HG03159 (cell line): ENCODE data around the gene CCDC12.

Experiments
- ATAC-seq: cut with Tn5 transposase; IDR thresholded peaks from one replicate; pipeline ENCODE4 v1.9.1; 2021; ENCODE audit warnings: mild to moderate bottlenecking, moderate library complexity; ENCODE audit not compliant: unreplicated experiment

CCDC12 gene

DNA sequence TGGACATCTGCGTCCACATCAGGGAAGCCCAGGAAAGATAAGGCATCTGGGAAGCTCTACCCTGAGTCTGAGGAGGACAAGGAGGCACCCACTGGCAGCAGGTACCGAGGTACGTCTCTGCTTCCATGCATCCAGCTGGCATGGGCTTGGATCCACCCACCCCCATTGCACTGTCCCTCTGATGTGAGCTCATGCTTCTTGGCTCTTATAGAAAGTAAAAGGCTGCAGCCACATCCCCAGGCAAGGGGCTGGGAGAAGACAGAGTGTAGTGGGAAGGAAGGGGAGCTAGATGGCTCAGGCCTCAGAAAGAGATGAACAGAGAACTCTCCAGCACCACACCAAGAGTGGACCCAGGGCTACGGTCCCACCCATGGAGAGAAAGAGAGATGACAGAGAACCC lies 80.8 kb downstream of the CCDC12 start:
- ATAC-seq, result no peak

DNA sequence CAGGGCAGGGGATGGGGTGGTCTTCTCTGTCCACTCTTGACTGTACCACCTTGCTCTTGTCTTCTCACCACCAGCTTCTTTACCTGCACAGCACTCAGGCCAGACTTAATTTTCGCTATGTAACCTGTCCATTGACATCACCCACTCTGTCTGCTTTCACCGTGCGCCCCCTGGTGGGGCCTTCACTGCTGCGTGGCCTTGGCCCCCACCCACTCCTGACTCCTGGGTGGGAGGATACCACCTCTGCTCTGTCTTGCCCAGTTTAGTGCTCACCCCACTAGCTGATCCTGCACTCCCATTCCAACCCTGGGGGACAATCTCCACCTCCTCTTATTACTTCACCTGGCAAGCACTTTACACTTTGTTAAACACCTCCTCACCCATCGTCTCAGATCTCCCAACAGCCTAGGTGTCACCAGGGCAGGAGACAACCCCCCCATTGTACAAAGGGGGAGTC lies 81.3 kb downstream of the CCDC12 start:
- ATAC-seq, result no peak

DNA sequence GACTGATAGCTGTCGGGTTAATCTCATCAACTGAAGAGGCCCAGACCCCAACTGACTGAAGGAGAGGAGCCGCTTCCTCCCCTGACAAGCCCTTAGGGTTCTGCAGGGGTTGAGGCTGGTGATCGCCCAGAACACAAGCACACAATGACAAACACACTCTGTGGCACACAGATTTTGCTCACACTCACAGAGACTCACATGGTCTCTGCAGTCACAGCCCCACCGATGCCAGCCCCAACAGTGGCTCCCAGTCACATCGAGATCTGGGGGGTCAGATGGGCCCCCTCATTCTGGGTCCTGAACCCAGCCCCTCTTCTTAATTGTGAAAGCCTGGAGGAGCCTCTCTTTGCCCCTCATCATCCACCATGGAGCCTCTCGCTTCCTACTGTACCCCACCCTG lies 82.3 kb downstream of the CCDC12 start:
- no peak for ATAC-seq

DNA sequence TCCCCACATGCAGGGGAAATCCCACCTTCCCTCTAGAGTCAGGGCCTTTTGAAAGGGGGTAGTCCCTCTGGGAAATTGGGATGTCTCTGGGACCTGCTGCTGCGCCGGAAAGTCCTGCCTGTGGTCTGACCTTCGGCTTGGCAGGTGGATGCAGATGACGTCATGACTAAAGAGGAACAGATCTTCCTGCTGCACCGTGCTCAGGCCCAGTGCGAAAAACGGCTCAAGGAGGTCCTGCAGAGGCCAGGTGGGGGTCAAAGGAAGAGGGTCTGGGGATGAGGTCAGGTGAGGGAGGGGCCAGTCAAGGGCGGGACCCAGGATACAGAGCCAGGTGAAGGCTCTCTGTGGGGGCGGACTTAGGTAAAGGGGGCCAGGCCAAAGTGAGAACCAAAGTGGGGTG lies 82.8 kb downstream of the CCDC12 start:
- no peak for ATAC-seq

DNA sequence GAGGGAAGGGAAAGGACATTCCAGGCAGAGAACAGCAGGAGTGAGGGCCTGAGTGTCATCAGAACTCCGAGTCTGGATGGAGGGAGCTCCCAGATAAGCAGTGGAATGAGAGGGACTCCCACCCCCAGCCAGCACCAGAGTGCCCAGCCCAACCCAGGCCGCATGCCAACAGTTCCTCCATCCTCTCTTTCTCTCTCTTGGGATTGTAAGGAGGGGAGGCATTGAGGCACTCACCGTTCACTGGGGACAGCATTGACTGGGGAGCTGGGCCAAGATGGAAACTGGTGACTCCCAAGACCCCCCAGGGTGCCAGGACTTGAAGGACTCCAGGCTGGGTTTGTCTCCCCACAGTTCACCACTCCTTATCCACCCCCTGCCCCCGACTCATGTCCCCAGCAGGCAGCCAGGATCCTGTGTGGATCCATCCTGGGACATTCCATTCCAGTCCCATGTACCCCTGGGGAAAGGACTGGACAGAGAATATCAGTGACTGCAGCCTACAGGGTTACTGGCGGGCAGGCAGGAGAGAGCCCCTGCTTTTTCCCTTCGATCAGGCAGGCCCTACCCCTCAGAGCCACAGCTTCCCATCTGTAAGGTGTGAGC lies 83.3 kb downstream of the CCDC12 start:
- no peak for ATAC-seq

DNA sequence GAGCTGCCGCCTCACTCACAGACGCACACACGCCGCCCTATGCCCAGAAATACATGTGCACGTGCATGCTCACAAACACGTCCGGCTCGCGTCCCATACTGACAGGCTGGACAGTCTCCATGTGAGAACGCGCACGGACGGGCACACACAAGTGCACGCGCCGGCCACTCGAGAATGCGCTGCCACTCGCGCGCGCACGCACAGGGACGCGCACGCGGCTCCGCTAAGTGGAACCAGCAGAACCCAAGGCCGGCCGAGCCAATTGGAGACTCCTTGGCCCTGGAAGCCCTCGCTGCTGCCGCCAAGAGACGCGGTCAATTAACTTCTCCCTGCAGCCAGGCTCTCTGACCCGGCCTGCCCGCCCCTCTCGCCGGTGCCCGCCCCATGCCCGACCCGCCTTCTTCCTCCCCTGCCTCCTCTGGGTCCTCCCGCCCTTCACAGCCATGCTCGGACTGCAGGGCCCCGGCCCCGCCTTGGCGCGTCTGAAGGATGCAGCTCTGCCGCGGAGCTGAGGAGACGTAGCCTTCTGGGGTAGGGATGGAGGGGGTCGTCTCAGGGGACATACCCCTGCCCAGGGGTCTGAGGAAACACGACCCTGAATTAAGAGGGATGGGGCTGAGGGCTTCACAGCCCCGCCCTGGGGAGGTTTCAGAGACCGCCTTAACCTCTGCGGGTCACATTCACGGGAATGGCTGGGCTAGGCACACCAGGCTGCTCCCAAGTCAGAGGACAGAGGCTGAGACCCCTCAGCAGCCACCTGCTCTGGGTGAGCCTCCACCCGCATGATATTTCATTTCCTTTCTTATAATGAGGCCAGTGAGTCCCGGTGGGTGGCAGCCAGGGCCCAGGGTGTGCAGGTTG lies 84.0 kb downstream of the CCDC12 start:
- no peak for ATAC-seq

DNA sequence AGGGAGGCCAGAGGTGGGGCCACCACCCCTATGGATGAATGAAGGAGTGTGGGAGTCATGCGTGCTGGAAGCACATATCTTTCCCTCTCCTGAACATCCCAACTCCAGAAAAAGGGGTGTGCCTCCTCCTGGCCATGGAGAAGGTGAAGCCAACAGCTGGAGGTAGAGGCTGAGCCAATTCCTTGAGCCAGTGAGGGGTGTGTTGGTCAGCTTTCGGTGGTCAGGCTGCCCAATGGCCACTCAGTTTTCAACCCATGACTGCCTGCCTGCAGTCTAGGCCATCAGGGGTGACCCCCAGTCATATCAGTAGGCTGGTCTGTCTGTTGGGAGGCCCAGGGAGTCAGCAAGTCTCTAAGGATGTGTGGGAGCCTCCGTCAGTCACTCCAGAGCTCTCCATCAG lies 85.4 kb downstream of the CCDC12 start:
- ATAC-seq, result no peak

DNA sequence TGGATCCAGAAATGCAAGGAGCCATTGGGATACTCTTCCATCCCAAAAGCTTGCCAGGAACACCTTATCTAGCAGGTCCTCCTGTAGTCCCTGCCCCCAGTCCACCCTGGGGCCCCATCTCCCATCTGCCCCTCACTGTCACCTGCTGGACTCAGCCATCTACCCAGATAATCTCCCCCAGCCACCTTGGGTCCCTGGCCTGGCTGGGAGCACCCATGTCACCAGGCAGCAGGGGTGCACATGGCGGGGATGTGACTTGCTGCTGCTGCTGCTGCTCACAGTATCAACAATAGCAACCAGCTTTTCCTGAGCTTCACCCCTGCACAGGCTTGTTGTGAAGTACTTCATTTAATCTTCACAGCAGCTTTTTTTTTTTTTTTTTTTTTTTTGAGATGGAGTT lies 86.4 kb downstream of the CCDC12 start:
- no peak for ATAC-seq

DNA sequence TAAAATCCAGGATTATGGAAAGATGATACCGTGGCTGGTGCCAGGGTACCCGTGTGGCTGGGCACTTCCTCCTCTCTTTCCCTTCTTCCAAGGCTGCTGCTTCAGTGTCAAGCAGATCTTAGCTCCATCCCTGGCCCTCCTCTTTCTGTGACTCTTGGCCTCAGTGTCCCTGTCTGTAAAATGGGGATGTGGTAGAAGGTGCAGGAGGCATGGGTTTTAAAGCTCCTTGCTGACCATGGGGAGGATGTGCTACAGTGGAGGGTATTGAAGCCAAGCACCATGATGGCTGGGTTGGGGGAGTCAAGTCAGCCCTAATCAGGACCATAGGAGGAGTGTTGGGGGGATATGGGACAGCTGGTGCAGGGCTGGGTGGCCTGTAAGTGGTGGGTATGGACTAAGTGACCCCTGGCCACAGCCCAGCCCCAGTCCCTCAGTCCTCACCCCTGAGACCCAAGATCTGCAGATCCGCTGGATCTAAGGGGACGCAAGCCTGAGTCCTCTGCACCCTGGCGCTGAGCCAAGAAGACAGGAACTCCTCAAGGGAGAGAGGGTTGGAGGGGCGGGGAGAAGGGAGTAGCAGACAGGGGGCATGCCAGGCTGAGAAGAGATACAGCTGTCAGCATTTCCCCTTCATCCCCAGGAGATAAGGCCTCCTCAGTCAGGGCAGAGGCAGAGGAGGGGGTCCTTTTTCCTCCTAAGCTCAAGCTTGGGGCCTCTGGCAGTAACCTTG lies 87.0 kb downstream of the CCDC12 start:
- no peak for ATAC-seq

DNA sequence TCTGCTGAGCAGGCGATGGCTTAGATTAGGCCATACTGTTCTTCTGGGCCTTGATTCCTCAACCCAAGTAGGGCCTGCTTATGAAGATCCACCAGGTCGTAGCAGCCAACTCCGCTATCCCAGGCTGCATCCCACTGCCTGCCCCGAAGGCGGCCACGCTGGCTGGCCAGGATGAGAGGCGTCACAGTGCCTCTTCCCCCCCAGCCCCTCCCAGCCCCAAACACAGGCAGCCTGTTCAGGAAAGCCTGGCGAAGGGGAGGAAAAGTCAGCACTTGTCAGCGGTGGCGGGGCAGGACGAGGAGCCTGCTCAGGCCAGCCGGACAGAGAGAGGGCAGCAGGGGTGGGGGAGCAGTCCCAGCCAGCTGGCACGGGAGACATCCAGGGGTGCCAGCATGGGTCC lies 87.8 kb downstream of the CCDC12 start:
- no peak for ATAC-seq

DNA sequence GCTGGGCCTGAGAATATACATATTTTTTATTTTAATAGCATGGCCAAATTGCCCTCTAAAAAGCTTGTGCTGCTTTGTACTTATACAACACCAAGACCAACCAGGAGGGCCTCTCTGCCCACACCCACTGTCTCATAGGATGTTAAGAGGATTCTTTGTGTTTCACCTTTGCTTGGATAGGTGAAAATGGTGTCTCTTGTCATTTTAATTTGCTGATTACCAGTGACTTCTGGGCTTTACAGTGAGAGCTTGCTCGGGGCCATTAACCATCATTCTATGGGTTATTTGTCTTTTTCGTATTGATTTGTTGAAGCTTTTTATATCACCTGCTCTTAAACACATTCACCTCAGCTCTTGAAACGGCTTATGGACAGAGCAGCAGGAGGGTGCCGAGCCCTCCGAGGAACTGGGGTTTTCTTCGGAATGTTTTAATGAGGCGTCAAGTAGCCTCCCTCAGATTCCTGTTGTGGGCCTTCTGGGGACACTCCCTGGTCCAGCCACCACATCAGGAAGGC lies 88.5 kb downstream of the CCDC12 start:
- ATAC-seq, result no peak

DNA sequence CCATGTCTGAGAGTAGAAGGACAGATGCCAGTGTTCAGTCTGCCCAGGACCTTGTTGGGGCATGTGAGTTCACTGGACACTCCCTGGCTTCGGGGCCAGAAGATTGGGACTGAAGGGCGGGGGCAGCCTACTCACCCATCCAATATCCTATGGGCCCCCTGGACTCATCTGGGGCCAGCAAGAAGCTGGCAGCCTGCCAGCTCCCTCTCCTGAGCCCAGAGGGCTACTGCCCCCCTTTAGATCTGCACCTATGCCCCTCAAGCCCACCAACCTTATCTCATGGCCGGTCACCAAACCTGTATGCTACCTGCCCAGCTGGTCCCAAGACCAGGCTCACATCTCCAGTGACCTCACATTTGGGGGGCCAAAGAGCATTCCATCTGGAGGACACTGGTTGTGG lies 90.9 kb downstream of the CCDC12 start:
- no peak for ATAC-seq

DNA sequence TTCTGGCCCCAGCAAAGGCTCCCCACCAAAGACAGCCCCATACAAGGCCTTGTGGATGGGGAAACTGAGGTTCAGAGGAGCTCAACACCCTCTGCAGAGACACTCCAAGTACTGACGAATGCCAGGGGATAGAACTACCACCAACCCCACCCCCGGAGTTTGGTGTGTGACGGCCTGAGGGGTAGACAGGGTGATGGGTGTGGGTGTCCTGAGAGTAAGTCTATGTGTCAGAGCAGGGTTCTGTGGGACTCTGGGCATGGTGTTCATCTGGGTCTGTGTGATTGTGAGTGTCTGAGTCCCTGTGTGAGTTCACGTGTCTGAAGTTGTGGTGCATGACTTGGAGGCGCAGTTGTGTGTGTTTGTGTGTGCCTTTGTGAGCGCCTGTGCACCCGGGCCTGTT lies 91.6 kb downstream of the CCDC12 start:
- ATAC-seq, result no peak

DNA sequence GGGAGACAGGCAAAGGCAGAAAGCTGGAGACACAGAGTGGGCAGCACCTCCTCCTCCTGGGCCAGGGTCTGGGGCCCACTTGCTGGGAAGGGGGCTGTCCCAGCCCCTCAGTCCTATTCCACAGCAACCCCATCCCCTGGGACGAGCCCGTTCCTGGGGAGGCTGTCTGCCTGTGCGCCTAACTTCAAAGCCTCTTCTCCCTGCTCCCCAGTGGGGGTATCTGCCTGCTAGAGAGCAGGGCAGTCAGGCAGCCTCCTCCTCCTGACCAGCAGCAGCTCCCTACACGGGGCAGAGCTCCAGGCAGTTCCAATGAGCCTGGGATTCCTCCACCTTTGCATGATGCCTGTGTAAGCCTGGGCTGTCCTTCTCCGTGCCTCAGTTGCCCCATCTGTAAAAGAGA lies 92.1 kb downstream of the CCDC12 start:
- no peak for ATAC-seq

DNA sequence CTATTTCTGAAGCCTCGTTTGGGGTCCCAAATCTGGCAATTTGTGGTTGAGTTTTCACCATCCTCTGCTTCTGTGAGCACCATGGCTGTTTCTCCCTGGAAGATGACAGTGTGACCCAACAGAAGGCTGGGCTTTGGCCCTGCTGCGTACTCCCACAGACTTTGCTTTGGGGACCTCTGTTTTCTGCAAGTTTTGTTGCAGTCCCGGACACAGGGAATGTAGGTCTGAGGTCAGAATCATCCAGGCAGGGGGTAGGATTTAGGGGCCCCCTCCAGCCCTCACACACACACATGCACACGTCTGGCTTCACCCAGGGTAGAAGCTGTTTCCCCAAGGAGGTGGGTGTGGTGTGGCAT lies 92.7 kb downstream of the CCDC12 start:
- no peak for ATAC-seq

DNA sequence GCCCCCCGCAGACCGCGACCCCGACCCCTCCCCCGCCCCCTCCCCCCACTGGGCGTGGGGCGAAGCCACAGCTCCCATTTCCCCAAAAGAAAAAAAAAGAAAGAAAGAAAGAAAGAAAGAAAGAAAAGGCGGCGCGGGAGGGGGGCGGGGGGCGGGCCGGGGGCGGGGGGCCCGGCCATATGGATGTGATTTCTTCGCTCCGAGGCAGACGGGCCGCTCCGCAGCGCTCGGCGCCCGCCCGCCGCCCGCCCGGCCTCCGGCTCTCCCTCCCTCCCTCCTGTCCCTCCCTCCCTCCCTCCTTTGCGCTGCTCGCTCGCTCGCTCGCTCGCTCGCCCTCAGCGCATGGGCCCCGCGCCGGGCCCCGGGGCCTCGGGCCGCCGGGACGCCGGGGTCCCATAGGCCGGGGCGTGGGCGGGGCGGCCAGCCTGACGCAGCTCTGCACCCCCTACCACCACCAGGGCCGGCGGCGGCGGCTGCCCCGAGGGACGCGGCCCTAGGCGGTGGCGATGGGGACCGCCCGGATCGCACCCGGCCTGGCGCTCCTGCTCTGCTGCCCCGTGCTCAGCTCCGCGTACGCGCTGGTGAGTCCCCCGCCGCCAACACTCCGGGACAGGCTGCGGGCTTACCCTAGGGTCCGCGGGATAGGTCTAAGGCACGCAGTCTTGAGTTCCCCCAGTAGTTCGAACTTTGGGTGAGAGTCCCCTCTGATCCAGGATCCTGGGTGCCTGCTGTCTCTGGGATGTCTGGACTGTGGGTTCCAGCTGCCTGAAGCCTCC lies 93.3 kb downstream of the CCDC12 start:
- ATAC-seq, result no peak

DNA sequence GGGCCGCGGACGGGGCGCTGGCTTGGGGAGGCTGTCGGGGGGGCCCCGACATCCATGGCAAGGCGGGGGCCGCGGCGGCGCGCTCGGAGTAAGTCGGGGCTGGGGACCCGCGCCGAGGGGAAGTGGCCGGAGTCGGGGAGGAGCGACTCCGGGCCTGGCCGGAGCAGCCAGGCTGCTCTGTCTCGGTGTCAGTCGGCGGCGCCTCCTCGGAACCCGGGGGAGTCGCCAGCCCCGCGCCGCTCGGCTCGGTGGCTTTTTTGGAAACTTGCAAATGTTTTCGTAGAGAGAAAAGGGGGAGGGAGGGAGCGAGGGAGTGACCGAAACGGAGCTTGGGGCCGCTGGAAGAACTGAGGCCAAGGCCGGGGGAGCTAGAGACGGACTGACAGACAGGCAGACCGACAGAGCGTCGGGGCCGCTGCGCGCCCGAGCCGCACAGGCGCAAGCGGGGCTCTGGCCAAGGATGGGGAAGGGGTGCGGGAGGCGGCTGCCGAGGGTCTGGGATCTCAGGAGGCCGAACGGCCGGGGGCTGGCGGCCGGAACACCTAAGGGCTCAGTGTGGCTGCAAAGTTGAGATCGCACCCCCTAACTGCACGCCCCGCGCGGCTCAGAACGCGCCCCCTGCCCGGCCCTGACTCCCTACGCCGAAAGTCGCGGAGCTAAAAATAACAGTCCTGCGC lies 94.0 kb downstream of the CCDC12 start:
- no peak for ATAC-seq

DNA sequence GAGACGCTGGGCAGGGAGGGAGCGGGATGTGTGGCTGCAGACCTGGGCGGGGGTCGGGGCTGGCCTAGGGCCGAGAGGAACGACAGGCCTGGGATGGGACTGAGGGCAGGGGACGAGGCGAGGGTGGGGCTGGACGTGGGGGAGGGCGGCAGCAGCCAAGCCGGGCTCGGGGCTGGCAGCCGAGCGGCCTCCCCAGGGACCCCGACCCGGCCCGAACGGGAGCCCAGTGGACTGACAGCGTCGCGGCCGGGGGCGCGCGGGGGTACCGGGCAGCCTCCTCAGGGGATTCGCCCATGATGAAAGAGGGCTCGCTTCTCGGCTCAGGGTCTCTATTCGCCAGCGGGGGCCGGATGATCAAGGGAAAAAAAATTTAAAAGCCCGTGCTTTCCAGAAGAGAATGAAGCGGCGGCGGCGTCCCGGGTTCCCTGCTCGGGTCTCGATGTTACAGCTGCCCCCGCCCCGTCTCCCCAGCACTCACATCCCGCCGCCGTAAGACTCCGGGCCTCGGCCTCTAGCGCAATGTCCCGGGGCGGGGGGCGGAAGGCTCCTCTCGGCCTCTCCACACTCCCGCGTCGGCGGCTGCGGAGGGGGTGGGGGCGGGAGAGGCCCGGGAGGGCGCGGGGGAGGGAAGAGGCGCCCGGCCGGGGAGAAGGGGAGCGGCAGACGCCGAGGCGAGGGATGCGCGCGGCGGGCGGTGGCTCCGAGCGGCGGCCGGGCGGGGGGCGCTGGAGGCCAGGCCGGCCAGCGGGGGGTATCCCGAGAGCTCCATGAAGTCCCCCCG lies 94.8 kb downstream of the CCDC12 start:
- no peak for ATAC-seq

DNA sequence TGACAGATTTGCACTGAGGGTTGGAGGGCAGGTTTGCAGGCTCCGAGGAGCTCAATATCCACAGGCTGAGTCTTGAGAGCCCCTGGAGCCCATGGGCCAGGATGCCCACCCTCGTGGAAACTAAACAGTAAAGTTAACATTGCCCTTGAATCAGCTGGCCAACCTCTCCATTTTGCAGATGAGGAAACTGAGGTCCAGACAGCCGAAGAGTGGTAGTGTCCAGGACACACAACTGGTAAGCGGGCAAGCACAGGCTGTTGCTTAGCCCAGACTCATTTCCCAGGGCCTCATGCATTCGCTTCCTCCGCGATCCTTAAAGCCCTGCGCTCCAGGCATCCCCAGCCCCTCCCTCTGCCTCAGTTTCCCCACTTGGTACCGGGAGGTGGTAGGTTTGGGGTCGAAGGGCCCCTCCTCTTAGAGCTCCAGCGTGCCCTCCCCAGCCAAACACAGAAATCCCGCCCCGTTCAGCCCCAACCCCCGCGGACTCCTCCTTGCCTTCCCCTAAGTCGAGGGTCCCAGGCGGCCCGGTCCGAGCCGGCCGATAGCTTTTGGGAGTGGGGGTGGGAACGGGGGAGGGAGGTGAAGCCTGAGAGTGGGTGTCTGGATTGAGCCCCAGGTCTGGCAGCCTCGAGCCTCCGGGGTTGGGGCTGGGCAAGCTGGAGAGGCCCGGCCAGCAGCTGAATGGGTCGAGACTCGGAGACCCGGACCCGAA lies 95.5 kb downstream of the CCDC12 start:
- no peak for ATAC-seq
